ENCODE data around the gene TMEM54. TPM values are rescaled to one million over a fixed set of nuclear protein-coding genes. Genes with fewer than 3 reads are reported as not detected.
A peak's percentile ranks its signal among the peaks of the same experiment; 100 is the strongest.

TMEM54 gene
- total and polyA plus RNA-seq, 9 of the 15 experiments (the other 6 are each of a cell fraction or from before 2014, with no cell fraction given): 1.00 to 16.2 (median 8.2) TPM

DNA sequence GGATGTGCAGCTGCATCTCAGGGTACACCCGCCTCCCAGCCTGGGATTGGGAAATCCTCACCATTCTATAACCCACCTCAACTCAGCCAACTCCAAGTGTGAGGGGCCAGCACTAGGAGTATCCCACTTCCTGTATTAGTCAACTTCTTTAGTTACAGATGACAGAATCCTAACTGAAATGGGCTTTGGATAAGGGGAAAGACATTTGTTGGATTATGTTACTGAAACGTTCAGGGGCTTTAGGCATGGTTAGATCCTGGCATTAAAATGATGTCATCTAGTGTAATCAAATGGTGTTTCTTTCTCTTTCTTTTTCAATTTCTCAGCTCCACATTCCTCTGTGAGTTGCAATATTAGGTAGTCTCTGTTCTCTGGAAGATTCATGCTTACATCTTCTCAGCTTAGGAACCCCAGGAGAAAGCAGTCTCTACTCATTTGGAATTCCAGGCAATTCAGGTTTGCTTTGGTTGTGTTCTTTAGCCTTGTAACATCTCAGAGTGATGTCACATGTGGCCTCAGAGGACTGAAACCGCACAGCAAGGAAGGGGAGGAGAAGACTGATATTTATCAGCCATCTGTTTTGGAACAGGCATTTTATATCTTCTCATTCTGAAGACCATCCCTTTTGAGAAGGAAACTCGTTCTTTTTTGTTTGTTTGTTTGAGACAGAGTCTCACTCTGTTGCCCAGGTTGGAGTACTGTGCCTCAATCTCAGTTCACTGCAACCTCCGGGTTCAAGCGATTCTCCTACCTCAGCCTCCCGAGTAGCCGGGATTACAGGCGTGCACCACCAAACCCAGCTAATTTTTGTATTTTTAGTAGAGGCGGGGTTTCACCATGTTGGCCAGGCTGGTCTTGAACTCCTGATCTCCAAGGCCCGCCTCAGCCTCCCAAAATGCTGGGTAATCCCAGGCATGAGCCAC lies 18.9 kb upstream of the TMEM54 start (continued):
- TF ChIP-seq, protein P1, sequence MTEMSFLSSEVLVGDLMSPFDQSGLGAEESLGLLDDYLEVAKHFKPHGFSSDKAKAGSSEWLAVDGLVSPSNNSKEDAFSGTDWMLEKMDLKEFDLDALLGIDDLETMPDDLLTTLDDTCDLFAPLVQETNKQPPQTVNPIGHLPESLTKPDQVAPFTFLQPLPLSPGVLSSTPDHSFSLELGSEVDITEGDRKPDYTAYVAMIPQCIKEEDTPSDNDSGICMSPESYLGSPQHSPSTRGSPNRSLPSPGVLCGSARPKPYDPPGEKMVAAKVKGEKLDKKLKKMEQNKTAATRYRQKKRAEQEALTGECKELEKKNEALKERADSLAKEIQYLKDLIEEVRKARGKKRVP (CRISPR knock-in tag; IDR thresholded peaks at IDR 0.05): no peak; the same call in 1 of the 2 replicates
- TF ChIP-seq ZNF165 (CRISPR knock-in tag; IDR thresholded peaks at IDR 0.05; ENCODE audit: borderline replicate concordance): no peak
- no peak for TF ChIP-seq SREBF2 (CRISPR knock-in tag; IDR thresholded peaks at IDR 0.05)
- TF ChIP-seq DACH1 (IDR thresholded peaks at IDR 0.05; ENCODE audit: partially characterized antibody): no peak
- TF ChIP-seq MCM7 (IDR thresholded peaks at IDR 0.05): no peak
- no peak for TF ChIP-seq ZNF277 (CRISPR knock-in tag; IDR thresholded peaks at IDR 0.05; ENCODE audit: borderline replicate concordance)
- TF ChIP-seq, protein P2, sequence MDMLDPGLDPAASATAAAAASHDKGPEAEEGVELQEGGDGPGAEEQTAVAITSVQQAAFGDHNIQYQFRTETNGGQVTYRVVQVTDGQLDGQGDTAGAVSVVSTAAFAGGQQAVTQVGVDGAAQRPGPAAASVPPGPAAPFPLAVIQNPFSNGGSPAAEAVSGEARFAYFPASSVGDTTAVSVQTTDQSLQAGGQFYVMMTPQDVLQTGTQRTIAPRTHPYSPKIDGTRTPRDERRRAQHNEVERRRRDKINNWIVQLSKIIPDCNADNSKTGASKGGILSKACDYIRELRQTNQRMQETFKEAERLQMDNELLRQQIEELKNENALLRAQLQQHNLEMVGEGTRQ (CRISPR knock-in tag; IDR thresholded peaks at IDR 0.05): peak; percentile 70
- no peak for TF ChIP-seq KDM4B (IDR thresholded peaks at IDR 0.05; ENCODE audit: borderline replicate concordance in 2 of 2, low read depth in 1 of 2)
- no peak for TF ChIP-seq ZNF212 (CRISPR knock-in tag; IDR thresholded peaks at IDR 0.05)
- TF ChIP-seq, protein P3, sequence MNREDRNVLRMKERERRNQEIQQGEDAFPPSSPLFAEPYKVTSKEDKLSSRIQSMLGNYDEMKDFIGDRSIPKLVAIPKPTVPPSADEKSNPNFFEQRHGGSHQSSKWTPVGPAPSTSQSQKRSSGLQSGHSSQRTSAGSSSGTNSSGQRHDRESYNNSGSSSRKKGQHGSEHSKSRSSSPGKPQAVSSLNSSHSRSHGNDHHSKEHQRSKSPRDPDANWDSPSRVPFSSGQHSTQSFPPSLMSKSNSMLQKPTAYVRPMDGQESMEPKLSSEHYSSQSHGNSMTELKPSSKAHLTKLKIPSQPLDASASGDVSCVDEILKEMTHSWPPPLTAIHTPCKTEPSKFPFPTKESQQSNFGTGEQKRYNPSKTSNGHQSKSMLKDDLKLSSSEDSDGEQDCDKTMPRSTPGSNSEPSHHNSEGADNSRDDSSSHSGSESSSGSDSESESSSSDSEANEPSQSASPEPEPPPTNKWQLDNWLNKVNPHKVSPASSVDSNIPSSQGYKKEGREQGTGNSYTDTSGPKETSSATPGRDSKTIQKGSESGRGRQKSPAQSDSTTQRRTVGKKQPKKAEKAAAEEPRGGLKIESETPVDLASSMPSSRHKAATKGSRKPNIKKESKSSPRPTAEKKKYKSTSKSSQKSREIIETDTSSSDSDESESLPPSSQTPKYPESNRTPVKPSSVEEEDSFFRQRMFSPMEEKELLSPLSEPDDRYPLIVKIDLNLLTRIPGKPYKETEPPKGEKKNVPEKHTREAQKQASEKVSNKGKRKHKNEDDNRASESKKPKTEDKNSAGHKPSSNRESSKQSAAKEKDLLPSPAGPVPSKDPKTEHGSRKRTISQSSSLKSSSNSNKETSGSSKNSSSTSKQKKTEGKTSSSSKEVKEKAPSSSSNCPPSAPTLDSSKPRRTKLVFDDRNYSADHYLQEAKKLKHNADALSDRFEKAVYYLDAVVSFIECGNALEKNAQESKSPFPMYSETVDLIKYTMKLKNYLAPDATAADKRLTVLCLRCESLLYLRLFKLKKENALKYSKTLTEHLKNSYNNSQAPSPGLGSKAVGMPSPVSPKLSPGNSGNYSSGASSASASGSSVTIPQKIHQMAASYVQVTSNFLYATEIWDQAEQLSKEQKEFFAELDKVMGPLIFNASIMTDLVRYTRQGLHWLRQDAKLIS (CRISPR knock-in tag; IDR thresholded peaks at IDR 0.05): no peak
- TF ChIP-seq TCF7 (IDR thresholded peaks at IDR 0.05; ENCODE audit: borderline replicate concordance): no peak
- TF ChIP-seq, protein P4, sequence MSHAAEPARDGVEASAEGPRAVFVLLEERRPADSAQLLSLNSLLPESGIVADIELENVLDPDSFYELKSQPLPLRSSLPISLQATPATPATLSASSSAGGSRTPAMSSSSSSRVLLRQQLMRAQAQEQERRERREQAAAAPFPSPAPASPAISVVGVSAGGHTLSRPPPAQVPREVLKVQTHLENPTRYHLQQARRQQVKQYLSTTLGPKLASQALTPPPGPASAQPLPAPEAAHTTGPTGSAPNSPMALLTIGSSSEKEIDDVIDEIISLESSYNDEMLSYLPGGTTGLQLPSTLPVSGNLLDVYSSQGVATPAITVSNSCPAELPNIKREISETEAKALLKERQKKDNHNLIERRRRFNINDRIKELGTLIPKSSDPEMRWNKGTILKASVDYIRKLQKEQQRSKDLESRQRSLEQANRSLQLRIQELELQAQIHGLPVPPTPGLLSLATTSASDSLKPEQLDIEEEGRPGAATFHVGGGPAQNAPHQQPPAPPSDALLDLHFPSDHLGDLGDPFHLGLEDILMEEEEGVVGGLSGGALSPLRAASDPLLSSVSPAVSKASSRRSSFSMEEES (CRISPR knock-in tag; IDR thresholded peaks at IDR 0.05): no peak
- no peak for TF ChIP-seq MCM2 (IDR thresholded peaks at IDR 0.05; ENCODE audit: low read depth)
- TF ChIP-seq ZFP91 (CRISPR knock-in tag; IDR thresholded peaks at IDR 0.05): no peak
- peak; percentile 47; the same call in 1 of the 2 replicates for TF ChIP-seq DMBX1 (CRISPR knock-in tag; IDR thresholded peaks at IDR 0.05; ENCODE audit: borderline replicate concordance)
- 0 out of 2 replicates have a peak, but pooled peaks have one; percentile 46 for TF ChIP-seq GTF2E2 (tag; IDR thresholded peaks at IDR 0.05)

Measured in K562 (cell line).